HG03439 (cell line): ENCODE measurements around the gene RPS6KA2.
"Not testable (repeated sequence)": the region's sequence is repeated elsewhere in the genome, so short reads cannot be mapped to it uniquely, and the experiment has no call there.

Experiments used
- ATAC-seq: cut with Tn5 transposase; IDR thresholded peaks from one replicate; pipeline ENCODE4 v1.9.1; 2021; ENCODE audit warnings: mild to moderate bottlenecking, moderate library complexity; ENCODE audit not compliant: unreplicated experiment

The RPS6KA2 gene

GRCh38 chr6:166595061-166595780 is 31.8 kb downstream of the RPS6KA2 start:
- no peak for ATAC-seq

GRCh38 chr6:166592821-166593220 is 34.2 kb downstream of the RPS6KA2 start:
- no peak for ATAC-seq

GRCh38 chr6:166591961-166592520 is 35.0 kb downstream of the RPS6KA2 start:
- ATAC-seq, result no peak

- no peak for ATAC-seq
Observed at GRCh38 chr6:166591026-166591425, 36.0 kb downstream of the RPS6KA2 start.

- ATAC-seq, result no peak
Observed at GRCh38 chr6:166589786-166590574, 37.1 kb downstream of the RPS6KA2 start.

GRCh38 chr6:166589337-166589731 is 37.7 kb downstream of the RPS6KA2 start:
- ATAC-seq, result no peak

- peak; percentile 40 for ATAC-seq
Observed at GRCh38 chr6:166588691-166589336, 38.2 kb downstream of the RPS6KA2 start.

GRCh38 chr6:166587631-166588413 is 39.2 kb downstream of the RPS6KA2 start:
- ATAC-seq, result peak; percentile 54

- ATAC-seq, result peak; percentile 61
Observed at GRCh38 chr6:166586424-166587156, 40.5 kb downstream of the RPS6KA2 start, which contains the start of gene RAMACL. RAMACL (minus strand) TSS chr6:166586678; CDS start chr6:166586477, 201 bp downstream.

- ATAC-seq, result no peak
Observed at GRCh38 chr6:166584853-166585429, 42.1 kb downstream of the RPS6KA2 start.

- no peak for ATAC-seq
Observed at GRCh38 chr6:166584155-166584554, 42.9 kb downstream of the RPS6KA2 start.

- ATAC-seq, result no peak
Observed at GRCh38 chr6:166583230-166583965, 43.7 kb downstream of the RPS6KA2 start.

- no peak for ATAC-seq
Observed at GRCh38 chr6:166582258-166582657, 44.8 kb downstream of the RPS6KA2 start.

GRCh38 chr6:166581801-166582200 is 45.2 kb downstream of the RPS6KA2 start:
- not testable (repeated sequence) for ATAC-seq

- ATAC-seq, result no peak
Observed at GRCh38 chr6:166581091-166581511, 46.0 kb downstream of the RPS6KA2 start.

- no peak for ATAC-seq
Observed at GRCh38 chr6:166580076-166581050, 46.7 kb downstream of the RPS6KA2 start.

GRCh38 chr6:166579237-166579850 is 47.7 kb downstream of the RPS6KA2 start:
- no peak for ATAC-seq
